HL-60 (cell line): Measurements from ENCODE around the gene HIRA.

Experiments used
- GABPA ChIP-seq: IDR thresholded peaks from 2 replicates; pipeline ENCODE4 v1.6.1; 2012; ENCODE audit warnings: low read depth
- POLR2AphosphoS5 ChIP-seq: IDR thresholded peaks from 2 replicates; pipeline ENCODE4 v1.6.1; 2012; ENCODE audit warnings: low read depth
- SPI1 ChIP-seq: IDR thresholded peaks from 2 replicates; pipeline ENCODE4 v1.6.1; 2012; ENCODE audit warnings: low read depth, mild to moderate bottlenecking, borderline replicate concordance
- TF ChIP-seq, protein P1 (sequence below): IDR thresholded peaks from one replicate; pipeline ENCODE4 v1.5.1; 2011; ENCODE audit warnings: low read length, control low read depth, inconsistent platforms; ENCODE audit not compliant: insufficient read depth

DNA sequence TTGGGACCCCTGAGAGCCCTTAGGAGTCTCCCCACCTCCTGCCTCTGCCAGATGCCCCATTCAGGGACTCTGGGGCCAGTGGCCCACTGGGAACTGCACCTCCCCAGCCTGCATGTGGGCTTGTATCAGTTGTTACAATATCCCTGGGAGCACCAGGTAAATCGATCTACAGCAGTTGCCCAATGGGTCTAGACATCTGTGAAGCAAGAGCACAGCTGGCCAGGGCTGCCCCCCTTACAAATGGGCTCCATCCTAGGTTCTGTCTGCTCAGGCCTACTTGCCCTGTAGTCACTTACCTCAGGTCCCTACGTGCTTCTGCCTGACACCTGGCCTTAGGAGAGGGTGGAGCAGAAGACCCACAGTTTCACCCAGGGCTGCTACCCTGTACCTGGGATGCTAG lies 62.7 kb downstream of the HIRA start:
- TF ChIP-seq GABPA (no peak), POLR2AphosphoS5 (no peak), SPI1 (no peak)
- TF ChIP-seq, protein P1, sequence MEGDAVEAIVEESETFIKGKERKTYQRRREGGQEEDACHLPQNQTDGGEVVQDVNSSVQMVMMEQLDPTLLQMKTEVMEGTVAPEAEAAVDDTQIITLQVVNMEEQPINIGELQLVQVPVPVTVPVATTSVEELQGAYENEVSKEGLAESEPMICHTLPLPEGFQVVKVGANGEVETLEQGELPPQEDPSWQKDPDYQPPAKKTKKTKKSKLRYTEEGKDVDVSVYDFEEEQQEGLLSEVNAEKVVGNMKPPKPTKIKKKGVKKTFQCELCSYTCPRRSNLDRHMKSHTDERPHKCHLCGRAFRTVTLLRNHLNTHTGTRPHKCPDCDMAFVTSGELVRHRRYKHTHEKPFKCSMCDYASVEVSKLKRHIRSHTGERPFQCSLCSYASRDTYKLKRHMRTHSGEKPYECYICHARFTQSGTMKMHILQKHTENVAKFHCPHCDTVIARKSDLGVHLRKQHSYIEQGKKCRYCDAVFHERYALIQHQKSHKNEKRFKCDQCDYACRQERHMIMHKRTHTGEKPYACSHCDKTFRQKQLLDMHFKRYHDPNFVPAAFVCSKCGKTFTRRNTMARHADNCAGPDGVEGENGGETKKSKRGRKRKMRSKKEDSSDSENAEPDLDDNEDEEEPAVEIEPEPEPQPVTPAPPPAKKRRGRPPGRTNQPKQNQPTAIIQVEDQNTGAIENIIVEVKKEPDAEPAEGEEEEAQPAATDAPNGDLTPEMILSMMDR: no peak
